GM12878 (cell line): ENCODE measurements around the gene UBAC2. TPM values are rescaled to one million over a fixed set of nuclear protein-coding genes. Genes with fewer than 3 reads are reported as not detected.
A peak's percentile ranks its signal among the peaks of the same experiment; 100 is the strongest.

Source experiments
- BCL11A ChIP-seq: IDR thresholded peaks from 2 replicates; pipeline ENCODE4 v1.6.1; 2011; ENCODE audit warnings: low read depth, low read length
- BHLHE40 ChIP-seq, 2 experiments: fragments of 450-650 bp in 1 of 2; IDR thresholded peaks; 2 replicates each; pipeline ENCODE4 v1.6.1; 2011 to 2017; ENCODE audit warnings: low read depth in 2 of 2, borderline replicate concordance in 1 of 2, improper control_type of control experiment in 1 of 2, low read length in 1 of 2, mild to moderate bottlenecking in 1 of 2
- E2F4 ChIP-seq: IDR thresholded peaks from 2 replicates; pipeline ENCODE4 v1.6.1; 2012; ENCODE audit warnings: low read depth, low read length, improper control_type of control experiment
- LARP7 ChIP-seq: fragments of 450-650 bp; IDR thresholded peaks from 2 replicates; pipeline ENCODE4 v1.6.1; 2017; ENCODE audit warnings: mild to moderate bottlenecking
- PBX3 ChIP-seq: IDR thresholded peaks from 2 replicates; pipeline ENCODE4 v1.6.1; 2011; ENCODE audit warnings: mild to moderate bottlenecking, low read depth, low read length, moderate library complexity; ENCODE audit not compliant: insufficient replicate concordance
- POLR2A ChIP-seq: IDR thresholded peaks from 2 replicates; pipeline ENCODE4 v1.6.1; 2011; ENCODE audit warnings: low read depth, mild to moderate bottlenecking, low read length
- RB1 ChIP-seq: fragments of 450-650 bp; formaldehyde crosslinking; IDR thresholded peaks from 2 replicates; pipeline ENCODE4 v1.6.1; 2017; ENCODE audit warnings: mild to moderate bottlenecking, borderline replicate concordance
- SMC3 ChIP-seq: IDR thresholded peaks from 2 replicates; pipeline ENCODE4 v1.6.1; 2011; ENCODE audit warnings: low read length, improper control_type of control experiment, borderline replicate concordance
- polyA plus RNA-seq, 11 experiments: library from polyadenylated mRNA; depleted of rRNA in 4 of 11; unstranded in 6 of 11; stranded (reverse) in 5 of 11; fragments of >200 nt; fragmentation: Nextera tagmentation in 4 of 11; fragmentation: Illumina TruSeq in 1 of 11; extraction: Ambion mirVana in 4 of 11; extraction: Trizol in 1 of 11; gene quantifications; 1 replicate in 1 of 11; 2 replicates in 10 of 11; pipeline versions ENCODE4 v1.2.1 to v1.2.3, GENCODE V29; 2011 to 2016; ENCODE audit warnings: inconsistent platforms in 2 of 11, missing spikeins in 2 of 11, low read depth in 1 of 11
- total RNA-seq, 4 experiments: library from RNA; depleted of rRNA in 3 of 4; stranded (reverse); fragments of >200 nt in 3 of 4; fragmentation: Illumina TruSeq in 1 of 4; extraction: Trizol in 1 of 4; gene quantifications; 2 replicates each; pipeline versions ENCODE4 v1.2.1 to v1.2.3, GENCODE V29; 2013 to 2021
- TF ChIP-seq, protein P1 (sequence below): IDR thresholded peaks from 2 replicates; pipeline ENCODE4 v1.6.1; 2012; ENCODE audit warnings: low read length, inconsistent platforms
- TF ChIP-seq, protein P2 (sequence below): fragments of 450-650 bp; IDR thresholded peaks from 2 replicates; pipeline ENCODE4 v1.6.1; 2018; ENCODE audit warnings: mild to moderate bottlenecking, low read depth, moderate library complexity; ENCODE audit not compliant: partially characterized antibody
- TF ChIP-seq, protein P3 (sequence below): fragments of 450-650 bp; IDR thresholded peaks from 2 replicates; pipeline ENCODE4 v1.6.1; 2017; ENCODE audit warnings: mild to moderate bottlenecking, moderate library complexity
- TF ChIP-seq, protein P4 (sequence below): fragments of 450-650 bp; IDR thresholded peaks from 2 replicates; pipeline ENCODE4 v1.6.1; 2017; ENCODE audit warnings: mild to moderate bottlenecking, moderate library complexity

Gene UBAC2
- total and polyA plus RNA-seq, 10 of the 15 experiments (the other 5 are each of a cell fraction or from before 2014, with no cell fraction given) = 3.0 to 54.6 (median 17.4) TPM

DNA sequence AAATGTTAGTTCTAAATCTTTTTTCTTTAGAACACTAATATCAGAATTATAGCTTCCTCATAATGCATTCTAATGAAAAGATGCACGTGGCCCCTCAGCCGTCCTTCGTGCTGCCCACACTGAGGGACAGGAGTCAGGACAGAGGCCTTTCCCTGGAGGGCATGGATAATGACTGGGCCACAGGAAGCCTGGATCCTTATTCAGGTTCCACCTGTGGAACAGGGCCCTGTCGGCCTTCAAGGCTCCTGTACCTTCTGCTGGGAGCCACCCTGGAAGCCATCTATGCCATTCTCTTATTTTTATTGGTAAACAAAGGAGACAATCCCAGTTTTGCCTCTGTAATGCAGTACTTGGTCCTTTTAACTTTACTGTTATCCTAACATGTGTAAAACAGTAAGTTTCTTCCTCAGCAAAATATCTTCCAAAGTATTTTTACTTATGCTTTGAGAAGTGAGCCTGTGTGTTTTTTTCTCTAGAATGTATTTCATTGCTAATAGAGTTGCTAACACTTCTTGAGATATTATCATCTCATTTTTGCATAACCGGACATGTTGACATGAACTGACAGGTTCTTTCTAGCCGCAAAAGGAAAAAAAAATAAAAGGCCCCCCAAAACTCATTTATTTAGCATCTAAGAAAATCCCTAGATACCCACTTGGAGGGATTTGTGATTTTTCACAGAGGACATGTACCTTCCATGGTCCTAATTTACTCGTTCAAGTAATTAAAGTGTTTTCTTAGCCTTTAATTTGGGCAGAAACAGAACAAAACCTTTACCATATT, 100.6 kb downstream of the UBAC2 start (continued):
- TF ChIP-seq BHLHE40 (IDR thresholded peaks at IDR 0.05; ENCODE audit: borderline replicate concordance in 1 of 2, low read depth in 2 of 2, low read length in 1 of 2) (no peak; a peak in 1 of 4 replicates), POLR2A (peak; percentile 34; the same call in 1 of the 2 replicates), BCL11A (no peak), RB1 (no peak), PBX3 (no peak), E2F4 (no peak), LARP7 (no peak), SMC3 (no peak)
- TF ChIP-seq, protein P1, sequence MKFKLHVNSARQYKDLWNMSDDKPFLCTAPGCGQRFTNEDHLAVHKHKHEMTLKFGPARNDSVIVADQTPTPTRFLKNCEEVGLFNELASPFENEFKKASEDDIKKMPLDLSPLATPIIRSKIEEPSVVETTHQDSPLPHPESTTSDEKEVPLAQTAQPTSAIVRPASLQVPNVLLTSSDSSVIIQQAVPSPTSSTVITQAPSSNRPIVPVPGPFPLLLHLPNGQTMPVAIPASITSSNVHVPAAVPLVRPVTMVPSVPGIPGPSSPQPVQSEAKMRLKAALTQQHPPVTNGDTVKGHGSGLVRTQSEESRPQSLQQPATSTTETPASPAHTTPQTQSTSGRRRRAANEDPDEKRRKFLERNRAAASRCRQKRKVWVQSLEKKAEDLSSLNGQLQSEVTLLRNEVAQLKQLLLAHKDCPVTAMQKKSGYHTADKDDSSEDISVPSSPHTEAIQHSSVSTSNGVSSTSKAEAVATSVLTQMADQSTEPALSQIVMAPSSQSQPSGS = no peak
- TF ChIP-seq, protein P2, sequence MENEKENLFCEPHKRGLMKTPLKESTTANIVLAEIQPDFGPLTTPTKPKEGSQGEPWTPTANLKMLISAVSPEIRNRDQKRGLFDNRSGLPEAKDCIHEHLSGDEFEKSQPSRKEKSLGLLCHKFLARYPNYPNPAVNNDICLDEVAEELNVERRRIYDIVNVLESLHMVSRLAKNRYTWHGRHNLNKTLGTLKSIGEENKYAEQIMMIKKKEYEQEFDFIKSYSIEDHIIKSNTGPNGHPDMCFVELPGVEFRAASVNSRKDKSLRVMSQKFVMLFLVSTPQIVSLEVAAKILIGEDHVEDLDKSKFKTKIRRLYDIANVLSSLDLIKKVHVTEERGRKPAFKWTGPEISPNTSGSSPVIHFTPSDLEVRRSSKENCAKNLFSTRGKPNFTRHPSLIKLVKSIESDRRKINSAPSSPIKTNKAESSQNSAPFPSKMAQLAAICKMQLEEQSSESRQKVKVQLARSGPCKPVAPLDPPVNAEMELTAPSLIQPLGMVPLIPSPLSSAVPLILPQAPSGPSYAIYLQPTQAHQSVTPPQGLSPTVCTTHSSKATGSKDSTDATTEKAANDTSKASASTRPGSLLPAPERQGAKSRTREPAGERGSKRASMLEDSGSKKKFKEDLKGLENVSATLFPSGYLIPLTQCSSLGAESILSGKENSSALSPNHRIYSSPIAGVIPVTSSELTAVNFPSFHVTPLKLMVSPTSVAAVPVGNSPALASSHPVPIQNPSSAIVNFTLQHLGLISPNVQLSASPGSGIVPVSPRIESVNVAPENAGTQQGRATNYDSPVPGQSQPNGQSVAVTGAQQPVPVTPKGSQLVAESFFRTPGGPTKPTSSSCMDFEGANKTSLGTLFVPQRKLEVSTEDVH = no peak
- TF ChIP-seq, protein P3, sequence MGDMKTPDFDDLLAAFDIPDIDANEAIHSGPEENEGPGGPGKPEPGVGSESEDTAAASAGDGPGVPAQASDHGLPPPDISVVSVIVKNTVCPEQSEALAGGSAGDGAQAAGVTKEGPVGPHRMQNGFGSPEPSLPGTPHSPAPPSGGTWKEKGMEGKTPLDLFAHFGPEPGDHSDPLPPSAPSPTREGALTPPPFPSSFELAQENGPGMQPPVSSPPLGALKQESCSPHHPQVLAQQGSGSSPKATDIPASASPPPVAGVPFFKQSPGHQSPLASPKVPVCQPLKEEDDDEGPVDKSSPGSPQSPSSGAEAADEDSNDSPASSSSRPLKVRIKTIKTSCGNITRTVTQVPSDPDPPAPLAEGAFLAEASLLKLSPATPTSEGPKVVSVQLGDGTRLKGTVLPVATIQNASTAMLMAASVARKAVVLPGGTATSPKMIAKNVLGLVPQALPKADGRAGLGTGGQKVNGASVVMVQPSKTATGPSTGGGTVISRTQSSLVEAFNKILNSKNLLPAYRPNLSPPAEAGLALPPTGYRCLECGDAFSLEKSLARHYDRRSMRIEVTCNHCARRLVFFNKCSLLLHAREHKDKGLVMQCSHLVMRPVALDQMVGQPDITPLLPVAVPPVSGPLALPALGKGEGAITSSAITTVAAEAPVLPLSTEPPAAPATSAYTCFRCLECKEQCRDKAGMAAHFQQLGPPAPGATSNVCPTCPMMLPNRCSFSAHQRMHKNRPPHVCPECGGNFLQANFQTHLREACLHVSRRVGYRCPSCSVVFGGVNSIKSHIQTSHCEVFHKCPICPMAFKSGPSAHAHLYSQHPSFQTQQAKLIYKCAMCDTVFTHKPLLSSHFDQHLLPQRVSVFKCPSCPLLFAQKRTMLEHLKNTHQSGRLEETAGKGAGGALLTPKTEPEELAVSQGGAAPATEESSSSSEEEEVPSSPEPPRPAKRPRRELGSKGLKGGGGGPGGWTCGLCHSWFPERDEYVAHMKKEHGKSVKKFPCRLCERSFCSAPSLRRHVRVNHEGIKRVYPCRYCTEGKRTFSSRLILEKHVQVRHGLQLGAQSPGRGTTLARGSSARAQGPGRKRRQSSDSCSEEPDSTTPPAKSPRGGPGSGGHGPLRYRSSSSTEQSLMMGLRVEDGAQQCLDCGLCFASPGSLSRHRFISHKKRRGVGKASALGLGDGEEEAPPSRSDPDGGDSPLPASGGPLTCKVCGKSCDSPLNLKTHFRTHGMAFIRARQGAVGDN = 0 out of 2 replicates have a peak, but pooled peaks have one; percentile 29
- TF ChIP-seq, protein P4, sequence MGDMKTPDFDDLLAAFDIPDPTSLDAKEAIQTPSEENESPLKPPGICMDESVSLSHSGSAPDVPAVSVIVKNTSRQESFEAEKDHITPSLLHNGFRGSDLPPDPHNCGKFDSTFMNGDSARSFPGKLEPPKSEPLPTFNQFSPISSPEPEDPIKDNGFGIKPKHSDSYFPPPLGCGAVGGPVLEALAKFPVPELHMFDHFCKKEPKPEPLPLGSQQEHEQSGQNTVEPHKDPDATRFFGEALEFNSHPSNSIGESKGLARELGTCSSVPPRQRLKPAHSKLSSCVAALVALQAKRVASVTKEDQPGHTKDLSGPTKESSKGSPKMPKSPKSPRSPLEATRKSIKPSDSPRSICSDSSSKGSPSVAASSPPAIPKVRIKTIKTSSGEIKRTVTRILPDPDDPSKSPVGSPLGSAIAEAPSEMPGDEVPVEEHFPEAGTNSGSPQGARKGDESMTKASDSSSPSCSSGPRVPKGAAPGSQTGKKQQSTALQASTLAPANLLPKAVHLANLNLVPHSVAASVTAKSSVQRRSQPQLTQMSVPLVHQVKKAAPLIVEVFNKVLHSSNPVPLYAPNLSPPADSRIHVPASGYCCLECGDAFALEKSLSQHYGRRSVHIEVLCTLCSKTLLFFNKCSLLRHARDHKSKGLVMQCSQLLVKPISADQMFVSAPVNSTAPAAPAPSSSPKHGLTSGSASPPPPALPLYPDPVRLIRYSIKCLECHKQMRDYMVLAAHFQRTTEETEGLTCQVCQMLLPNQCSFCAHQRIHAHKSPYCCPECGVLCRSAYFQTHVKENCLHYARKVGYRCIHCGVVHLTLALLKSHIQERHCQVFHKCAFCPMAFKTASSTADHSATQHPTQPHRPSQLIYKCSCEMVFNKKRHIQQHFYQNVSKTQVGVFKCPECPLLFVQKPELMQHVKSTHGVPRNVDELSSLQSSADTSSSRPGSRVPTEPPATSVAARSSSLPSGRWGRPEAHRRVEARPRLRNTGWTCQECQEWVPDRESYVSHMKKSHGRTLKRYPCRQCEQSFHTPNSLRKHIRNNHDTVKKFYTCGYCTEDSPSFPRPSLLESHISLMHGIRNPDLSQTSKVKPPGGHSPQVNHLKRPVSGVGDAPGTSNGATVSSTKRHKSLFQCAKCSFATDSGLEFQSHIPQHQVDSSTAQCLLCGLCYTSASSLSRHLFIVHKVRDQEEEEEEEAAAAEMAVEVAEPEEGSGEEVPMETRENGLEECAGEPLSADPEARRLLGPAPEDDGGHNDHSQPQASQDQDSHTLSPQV = 0 out of 2 replicates have a peak, but pooled peaks have one; percentile 59
